GM12875 (cell line): ENCODE data around the gene FRAT1.

Source experiments
- H3K4me3 ChIP-seq: one replicate; pipeline ENCODE4 v1.5.1; 2011; ENCODE audit warnings: low read depth, low read length, control low read depth
- TF ChIP-seq, protein P1 (sequence below): IDR thresholded peaks from 2 replicates; pipeline ENCODE4 v1.5.1; 2011; ENCODE audit warnings: low read depth, mild to moderate bottlenecking, control low read depth, inconsistent platforms, low read length, moderate library complexity, borderline replicate concordance; ENCODE audit not compliant: insufficient read depth

FRAT1 gene

DNA sequence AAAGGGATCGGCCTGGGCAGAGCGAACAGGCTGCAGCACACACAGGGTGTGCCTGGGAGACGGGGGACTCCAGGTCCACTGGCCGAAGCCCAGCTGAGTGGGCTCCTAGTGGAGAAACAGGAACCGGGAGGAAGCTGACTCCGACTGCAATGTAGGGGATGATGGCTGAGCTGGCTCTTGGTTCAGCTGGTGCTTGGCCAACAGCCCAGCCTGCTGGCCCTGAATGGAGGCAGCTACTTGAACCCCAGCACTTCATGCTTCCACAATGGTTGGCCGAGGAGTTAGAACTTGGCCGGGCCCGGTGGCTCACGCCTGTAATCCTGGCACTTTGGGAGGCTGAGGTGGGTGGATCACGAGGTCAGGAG lies 42.4 kb downstream of the FRAT1 start:
- TF ChIP-seq, protein P1, sequence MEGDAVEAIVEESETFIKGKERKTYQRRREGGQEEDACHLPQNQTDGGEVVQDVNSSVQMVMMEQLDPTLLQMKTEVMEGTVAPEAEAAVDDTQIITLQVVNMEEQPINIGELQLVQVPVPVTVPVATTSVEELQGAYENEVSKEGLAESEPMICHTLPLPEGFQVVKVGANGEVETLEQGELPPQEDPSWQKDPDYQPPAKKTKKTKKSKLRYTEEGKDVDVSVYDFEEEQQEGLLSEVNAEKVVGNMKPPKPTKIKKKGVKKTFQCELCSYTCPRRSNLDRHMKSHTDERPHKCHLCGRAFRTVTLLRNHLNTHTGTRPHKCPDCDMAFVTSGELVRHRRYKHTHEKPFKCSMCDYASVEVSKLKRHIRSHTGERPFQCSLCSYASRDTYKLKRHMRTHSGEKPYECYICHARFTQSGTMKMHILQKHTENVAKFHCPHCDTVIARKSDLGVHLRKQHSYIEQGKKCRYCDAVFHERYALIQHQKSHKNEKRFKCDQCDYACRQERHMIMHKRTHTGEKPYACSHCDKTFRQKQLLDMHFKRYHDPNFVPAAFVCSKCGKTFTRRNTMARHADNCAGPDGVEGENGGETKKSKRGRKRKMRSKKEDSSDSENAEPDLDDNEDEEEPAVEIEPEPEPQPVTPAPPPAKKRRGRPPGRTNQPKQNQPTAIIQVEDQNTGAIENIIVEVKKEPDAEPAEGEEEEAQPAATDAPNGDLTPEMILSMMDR: no peak
- no peak overlapping the region for H3K4me3 ChIP-seq

DNA sequence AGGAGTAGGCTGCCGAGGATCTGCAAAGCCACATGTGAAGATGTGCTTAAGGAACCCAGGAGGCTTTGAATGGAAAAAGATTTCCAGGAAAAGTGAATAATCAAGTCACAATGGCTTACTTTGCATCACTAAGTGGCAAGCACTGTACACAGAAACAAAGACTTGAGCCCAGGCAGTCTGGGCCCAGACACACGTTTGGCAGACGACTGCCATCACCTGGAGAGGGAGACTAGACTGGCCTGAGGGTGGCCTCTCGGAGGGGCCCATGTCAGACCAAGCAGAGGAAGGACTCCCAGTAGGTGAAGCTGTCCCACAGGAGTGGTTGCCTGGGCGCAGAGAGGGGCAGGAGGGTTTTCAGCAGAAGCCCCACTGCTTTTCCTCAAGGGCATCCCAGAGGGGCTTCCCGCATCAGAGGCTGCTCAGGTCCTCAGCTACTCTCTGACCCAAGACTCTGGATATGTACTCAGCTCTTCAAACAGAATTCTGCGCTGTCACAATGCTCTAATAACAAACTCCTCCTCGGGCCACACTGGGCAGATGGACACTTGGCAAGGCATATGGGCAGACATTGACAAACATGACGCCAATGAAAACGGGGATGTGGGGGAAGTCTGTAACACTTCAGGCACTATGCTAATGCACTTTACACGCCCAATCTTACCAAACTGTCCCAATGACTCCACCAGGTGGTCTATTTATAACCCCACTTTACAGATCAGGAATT lies 43.4 kb downstream of the FRAT1 start:
- TF ChIP-seq, protein P1: no peak
- H3K4me3 ChIP-seq: no peak overlapping the region

DNA sequence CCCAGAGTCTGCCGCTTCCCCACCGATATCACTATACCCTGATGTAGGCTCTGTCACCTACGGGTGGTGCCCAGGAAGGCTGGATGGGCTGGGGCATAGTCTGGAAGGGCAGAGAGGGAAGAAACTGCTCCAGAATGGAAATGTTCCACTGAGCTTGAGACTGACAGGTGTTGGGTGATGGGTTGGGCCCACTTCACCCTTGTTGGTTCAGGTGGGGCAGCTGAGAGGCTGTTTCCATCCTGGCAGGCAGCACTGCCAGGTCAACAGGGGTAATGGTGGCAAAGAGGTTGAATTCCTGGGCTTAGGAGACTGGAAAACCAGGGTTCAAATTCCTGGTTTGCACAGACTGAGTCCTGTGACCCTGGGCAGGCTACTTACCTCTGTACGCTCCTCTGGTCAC lies 44.0 kb downstream of the FRAT1 start:
- TF ChIP-seq, protein P1: no peak
- no peak overlapping the region for H3K4me3 ChIP-seq

DNA sequence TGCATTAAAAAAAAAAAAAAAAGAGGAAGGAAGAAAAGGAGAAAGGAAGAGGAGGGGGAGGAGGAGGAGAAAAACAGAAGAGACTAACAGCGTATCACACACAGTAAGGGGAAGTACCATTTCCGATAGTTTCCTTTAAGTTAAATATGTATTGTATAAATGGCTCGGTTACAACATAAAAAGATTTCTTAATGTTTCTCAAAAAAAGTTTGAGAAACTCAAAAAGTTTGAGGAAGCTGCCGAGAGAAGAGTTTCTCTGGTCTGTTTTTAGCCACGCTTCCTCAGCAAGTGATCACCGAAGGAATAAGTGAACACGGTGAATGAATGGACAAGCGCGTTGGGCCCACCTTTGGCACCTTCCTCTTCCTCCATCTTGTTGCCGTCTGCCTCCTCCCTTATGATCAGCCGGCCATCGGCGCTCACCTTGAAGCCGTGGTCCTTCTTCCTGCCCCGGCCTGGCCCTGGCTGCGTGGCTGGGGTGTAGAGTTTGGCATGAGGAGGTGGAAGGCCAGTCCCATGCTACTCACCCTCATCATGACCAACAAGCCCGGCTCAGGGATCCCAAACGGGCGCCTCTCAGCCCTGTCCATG lies 46.8 kb downstream of the FRAT1 start:
- no peak overlapping the region for H3K4me3 ChIP-seq

DNA sequence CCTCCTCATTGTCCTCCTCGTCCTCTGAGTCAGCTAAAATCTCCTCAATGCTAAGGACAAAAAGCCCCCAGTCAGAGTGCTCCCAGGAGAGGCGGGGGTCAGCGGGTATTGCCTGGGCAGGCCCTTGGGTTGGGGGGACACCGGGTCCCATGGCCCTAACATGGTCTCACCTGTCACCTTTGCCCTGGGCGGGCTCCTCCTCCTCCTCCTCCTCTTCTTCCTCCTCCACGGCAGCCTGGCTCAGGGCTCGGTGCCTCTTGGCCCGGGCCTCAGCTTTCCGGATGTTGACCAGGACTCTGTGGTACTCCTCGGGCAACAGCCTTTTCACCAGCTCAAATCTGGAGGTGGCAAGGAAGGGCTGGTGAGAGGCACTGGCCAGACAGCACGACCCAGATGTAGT lies 47.5 kb downstream of the FRAT1 start:
- H3K4me3 ChIP-seq: no peak overlapping the region
- TF ChIP-seq, protein P1: no peak

More for the DNA sequence above, 46.8 kb downstream of the FRAT1 start:
- TF ChIP-seq, protein P1: no peak

DNA sequence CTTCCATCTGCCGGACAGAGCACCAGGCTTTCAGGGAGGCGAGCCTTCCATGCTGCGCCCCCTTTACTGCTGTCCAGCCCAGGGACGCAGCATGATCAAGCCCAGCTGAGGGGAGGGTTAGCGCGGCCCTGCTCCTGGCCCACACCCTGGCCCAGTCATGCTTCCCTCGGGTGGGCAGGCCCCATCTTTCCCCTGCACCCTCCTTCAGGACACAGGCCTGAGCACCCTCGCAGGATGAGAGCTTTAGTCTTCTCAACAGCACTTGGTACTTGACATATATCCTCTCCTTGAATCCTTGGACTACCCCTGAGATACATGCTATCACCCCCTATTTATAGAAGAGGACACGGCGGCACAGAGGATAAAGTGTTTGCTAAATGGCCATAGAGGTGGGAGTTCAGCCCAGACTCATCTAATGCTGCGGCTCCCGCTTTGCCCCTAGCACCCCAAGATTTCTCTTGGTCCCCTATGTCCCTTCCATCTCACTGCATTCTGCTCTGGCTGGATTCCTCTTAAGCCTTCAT lies 48.1 kb downstream of the FRAT1 start:
- TF ChIP-seq, protein P1: no peak
- no peak overlapping the region for H3K4me3 ChIP-seq
